ENCODE measurements around the gene PLD1.
"Not testable (repeated sequence)": the region's sequence is repeated elsewhere in the genome, so short reads cannot be mapped to it uniquely, and the experiment has no call there.

The PLD1 gene

GRCh38 chr3:171632766-171633165 is 177.5 kb downstream of the PLD1 start:
- DNase-seq (ENCODE audit: low spot score) (no peak), ATAC-seq (ENCODE audit: low read depth) (no peak)
- H3K27ac ChIP-seq (ENCODE audit: poor library complexity, severe bottlenecking), result no peak overlapping the region
- H3K4me3 ChIP-seq (ENCODE audit: severe bottlenecking), result no peak overlapping the region
- H3K4me1 ChIP-seq (ENCODE audit: insufficient read depth, poor library complexity, severe bottlenecking), result no peaks in the 10 kb centered on the region
- no peaks in the 10 kb centered on the region for H3K9me3 ChIP-seq (ENCODE audit: severe bottlenecking)
- H3K27me3 ChIP-seq (ENCODE audit: insufficient read depth, poor library complexity, severe bottlenecking), result no peaks in the 10 kb centered on the region
- TF ChIP-seq CTCF (IDR thresholded peaks at IDR 0.05; ENCODE audit: poor library complexity, severe bottlenecking), result no peak
- no peaks in the 10 kb centered on the region for H3K36me3 ChIP-seq (ENCODE audit: low read depth)

GRCh38 chr3:171626799-171627198 is 183.5 kb downstream of the PLD1 start:
- not testable (repeated sequence) for H3K4me1 ChIP-seq (ENCODE audit: insufficient read depth, poor library complexity, severe bottlenecking); H3K9me3 ChIP-seq (ENCODE audit: severe bottlenecking); ATAC-seq (ENCODE audit: low read depth); H3K36me3 ChIP-seq (ENCODE audit: low read depth); H3K27me3 ChIP-seq (ENCODE audit: insufficient read depth, poor library complexity, severe bottlenecking); H3K27ac ChIP-seq (ENCODE audit: poor library complexity, severe bottlenecking); DNase-seq (ENCODE audit: low spot score); H3K4me3 ChIP-seq (ENCODE audit: severe bottlenecking)

GRCh38 chr3:171622126-171622525 is 188.2 kb downstream of the PLD1 start:
- DNase-seq (ENCODE audit: low spot score) (no peak), ATAC-seq (ENCODE audit: low read depth) (no peak)
- Histone ChIP-seq H3K27ac (ENCODE audit: poor library complexity, severe bottlenecking) (no peak overlapping the region), H3K27me3 (ENCODE audit: insufficient read depth, poor library complexity, severe bottlenecking) (no peaks in the 10 kb centered on the region), H3K4me3 (ENCODE audit: severe bottlenecking) (no peak overlapping the region), H3K4me1 (ENCODE audit: insufficient read depth, poor library complexity, severe bottlenecking) (no peaks in the 10 kb centered on the region), H3K36me3 (ENCODE audit: low read depth) (no peaks in the 10 kb centered on the region; the same call in 1 of the 2 replicates), H3K9me3 (ENCODE audit: severe bottlenecking) (no peaks in the 10 kb centered on the region)
- no peak for TF ChIP-seq CTCF (IDR thresholded peaks at IDR 0.05; ENCODE audit: poor library complexity, severe bottlenecking)

- DNase-seq (ENCODE audit: low spot score) (no peak), ATAC-seq (ENCODE audit: low read depth) (no peak)
- TF ChIP-seq CTCF (IDR thresholded peaks at IDR 0.05; ENCODE audit: poor library complexity, severe bottlenecking), result no peak
- H3K9me3 ChIP-seq (ENCODE audit: severe bottlenecking), result no peaks in the 10 kb centered on the region
- no peaks in the 10 kb centered on the region; the same call in 1 of the 2 replicates for H3K36me3 ChIP-seq (ENCODE audit: low read depth)
- H3K27me3 ChIP-seq (ENCODE audit: insufficient read depth, poor library complexity, severe bottlenecking), result no peaks in the 10 kb centered on the region
- H3K4me1 ChIP-seq (ENCODE audit: insufficient read depth, poor library complexity, severe bottlenecking), result no peaks in the 10 kb centered on the region
- no peak overlapping the region for H3K27ac ChIP-seq (ENCODE audit: poor library complexity, severe bottlenecking)
- no peak overlapping the region for H3K4me3 ChIP-seq (ENCODE audit: severe bottlenecking)
Measured at GRCh38 chr3:171620825-171621434, 189.4 kb downstream of the PLD1 start.

GRCh38 chr3:171616798-171617197 is 193.5 kb downstream of the PLD1 start:
- DNase-seq (ENCODE audit: low spot score) (no peak), ATAC-seq (ENCODE audit: low read depth) (no peak)
- Histone ChIP-seq H3K27me3 (ENCODE audit: insufficient read depth, poor library complexity, severe bottlenecking) (no peaks in the 10 kb centered on the region), H3K4me3 (ENCODE audit: severe bottlenecking) (no peak overlapping the region), H3K27ac (ENCODE audit: poor library complexity, severe bottlenecking) (no peak overlapping the region), H3K4me1 (ENCODE audit: insufficient read depth, poor library complexity, severe bottlenecking) (no peaks in the 10 kb centered on the region), H3K9me3 (ENCODE audit: severe bottlenecking) (no peaks in the 10 kb centered on the region), H3K36me3 (ENCODE audit: low read depth) (no peaks in the 10 kb centered on the region)
- no peak for TF ChIP-seq CTCF (IDR thresholded peaks at IDR 0.05; ENCODE audit: poor library complexity, severe bottlenecking)
